ENCODE results near the gene UROD. TPM values are rescaled to one million over a fixed set of nuclear protein-coding genes. Genes with fewer than 3 reads are reported as not detected.

The UROD gene
- polyA plus RNA-seq, 1 donor from 2014 or later, result 96.9 TPM

DNA sequence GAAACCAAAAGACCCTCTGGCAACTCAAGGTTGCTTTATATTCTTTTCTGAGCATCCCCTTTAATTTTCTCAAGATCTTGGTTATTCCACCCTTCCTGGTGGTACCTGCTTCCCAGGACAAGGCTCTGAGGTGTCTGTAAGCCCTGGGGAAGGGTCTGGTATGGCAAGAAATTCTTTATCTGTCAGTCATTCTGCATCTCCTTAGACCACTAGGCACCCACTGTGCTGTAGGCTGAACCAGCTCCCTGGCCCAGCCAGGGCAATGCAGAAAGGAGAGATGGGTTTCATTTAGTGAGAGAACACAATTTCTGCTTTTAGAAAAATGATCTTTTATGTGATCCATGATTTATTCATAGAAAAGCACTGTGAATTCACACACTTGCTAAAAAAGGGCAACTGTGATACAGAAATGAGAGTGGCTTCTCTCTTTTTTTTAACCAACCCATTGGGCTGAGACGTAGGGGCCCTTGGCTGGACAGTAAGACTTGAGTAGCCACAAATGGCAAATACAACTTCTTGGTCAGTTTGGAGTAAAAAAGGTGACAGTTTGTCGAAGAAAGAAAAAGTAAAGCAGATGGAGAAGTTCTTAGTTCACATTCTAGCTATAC, 4.1 kb downstream of the UROD start:
- Histone ChIP-seq H4K20me1 (ENCODE audit: insufficient read depth) (no peaks in the 10 kb centered on the region), H3K9me3 (ENCODE audit: low read length) (no peaks in the 10 kb centered on the region), H2AFZ (ENCODE audit: low read depth, low read length) (no peak overlapping the region), H3K4me3 (ENCODE audit: low read length) (no peak overlapping the region), H3K9ac (ENCODE audit: low read length) (no peak overlapping the region), H3K27ac (ENCODE audit: low read length) (no peak overlapping the region), H3K9me2 (ENCODE audit: insufficient read depth, low read length) (no peaks in the 10 kb centered on the region), H3K27me3 (ENCODE audit: insufficient read depth, low read depth, low read length) (no peaks in the 10 kb centered on the region), H3F3A (ENCODE audit: insufficient read depth, low read length, poor library complexity, severe bottlenecking) (no peaks in the 10 kb centered on the region), H3K79me2 (replicated peaks; ENCODE audit: insufficient read depth, low read length) (peaks cover 8% of the 10 kb centered on the region), H3K4me2 (ENCODE audit: low read length) (no peak overlapping the region), H3K36me3 (ENCODE audit: insufficient read depth, low read length) (no peaks in the 10 kb centered on the region)
- TF ChIP-seq TAF1 (IDR thresholded peaks at IDR 0.05; ENCODE audit: low read depth) (no peak), EZH2 (IDR thresholded peaks at IDR 0.05; ENCODE audit: borderline replicate concordance, insufficient read depth, low read length, poor library complexity, severe bottlenecking) (no peak), RAD21 (conservative IDR thresholded peaks at IDR 0.05) (no peak), SMC3 (conservative IDR thresholded peaks at IDR 0.05; ENCODE audit: poor library complexity) (no peak)
- TF ChIP-seq, protein P1, sequence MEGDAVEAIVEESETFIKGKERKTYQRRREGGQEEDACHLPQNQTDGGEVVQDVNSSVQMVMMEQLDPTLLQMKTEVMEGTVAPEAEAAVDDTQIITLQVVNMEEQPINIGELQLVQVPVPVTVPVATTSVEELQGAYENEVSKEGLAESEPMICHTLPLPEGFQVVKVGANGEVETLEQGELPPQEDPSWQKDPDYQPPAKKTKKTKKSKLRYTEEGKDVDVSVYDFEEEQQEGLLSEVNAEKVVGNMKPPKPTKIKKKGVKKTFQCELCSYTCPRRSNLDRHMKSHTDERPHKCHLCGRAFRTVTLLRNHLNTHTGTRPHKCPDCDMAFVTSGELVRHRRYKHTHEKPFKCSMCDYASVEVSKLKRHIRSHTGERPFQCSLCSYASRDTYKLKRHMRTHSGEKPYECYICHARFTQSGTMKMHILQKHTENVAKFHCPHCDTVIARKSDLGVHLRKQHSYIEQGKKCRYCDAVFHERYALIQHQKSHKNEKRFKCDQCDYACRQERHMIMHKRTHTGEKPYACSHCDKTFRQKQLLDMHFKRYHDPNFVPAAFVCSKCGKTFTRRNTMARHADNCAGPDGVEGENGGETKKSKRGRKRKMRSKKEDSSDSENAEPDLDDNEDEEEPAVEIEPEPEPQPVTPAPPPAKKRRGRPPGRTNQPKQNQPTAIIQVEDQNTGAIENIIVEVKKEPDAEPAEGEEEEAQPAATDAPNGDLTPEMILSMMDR (IDR thresholded peaks at IDR 0.05; ENCODE audit: poor library complexity, severe bottlenecking), result no peak

DNA sequence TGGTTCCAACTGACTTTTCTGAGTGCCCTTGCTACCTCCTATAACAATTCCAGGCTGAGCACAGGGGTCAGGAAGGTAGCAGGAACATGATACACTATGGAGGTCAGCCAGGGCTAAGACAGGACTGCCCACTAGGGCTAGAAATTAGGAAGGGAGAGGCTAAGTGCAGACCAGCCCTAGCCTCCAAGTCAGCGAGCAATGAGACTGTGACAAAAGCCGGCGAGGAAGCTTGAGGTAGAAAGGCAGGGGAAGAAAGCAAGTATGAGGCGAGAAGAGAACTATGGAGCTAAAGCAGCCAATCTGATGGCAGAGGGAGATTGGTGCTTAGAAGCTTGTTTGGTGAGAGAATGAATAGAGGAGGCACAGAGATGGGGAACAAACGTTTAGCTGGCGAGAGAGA, 4.7 kb downstream of the UROD start:
- H2AFZ ChIP-seq (ENCODE audit: low read depth, low read length), result no peak overlapping the region
- no peaks in the 10 kb centered on the region for H3K27me3 ChIP-seq (ENCODE audit: insufficient read depth, low read depth, low read length)
- H3K9me3 ChIP-seq (ENCODE audit: low read length), result no peaks in the 10 kb centered on the region
- no peak overlapping the region for H3K4me2 ChIP-seq (ENCODE audit: low read length)
- no peak overlapping the region for H3K4me3 ChIP-seq (ENCODE audit: low read length)
- no peaks in the 10 kb centered on the region for H3K9me2 ChIP-seq (ENCODE audit: insufficient read depth, low read length)
- no peak overlapping the region for H3K9ac ChIP-seq (ENCODE audit: low read length)
- H4K20me1 ChIP-seq (ENCODE audit: insufficient read depth), result no peaks in the 10 kb centered on the region
- H3K36me3 ChIP-seq (ENCODE audit: insufficient read depth, low read length), result no peaks in the 10 kb centered on the region
- H3K27ac ChIP-seq (ENCODE audit: low read length), result no peak overlapping the region
- H3K79me2 ChIP-seq (replicated peaks; ENCODE audit: insufficient read depth, low read length), result peaks cover 8% of the 10 kb centered on the region
- TF ChIP-seq TAF1 (IDR thresholded peaks at IDR 0.05; ENCODE audit: low read depth) (no peak), POLR2AphosphoS5 (IDR thresholded peaks at IDR 0.05) (no peak), SMC3 (conservative IDR thresholded peaks at IDR 0.05; ENCODE audit: poor library complexity) (no peak), RAD21 (conservative IDR thresholded peaks at IDR 0.05) (no peak), EZH2 (IDR thresholded peaks at IDR 0.05; ENCODE audit: borderline replicate concordance, insufficient read depth, low read length, poor library complexity, severe bottlenecking) (no peak), MXI1 (conservative IDR thresholded peaks at IDR 0.05; ENCODE audit: poor library complexity, severe bottlenecking) (no peak), EP300 (conservative IDR thresholded peaks at IDR 0.05; ENCODE audit: poor library complexity, severe bottlenecking) (no peak)
- TF ChIP-seq, protein P1 (IDR thresholded peaks at IDR 0.05; ENCODE audit: poor library complexity, severe bottlenecking), result no peak
- TF ChIP-seq, protein P2, sequence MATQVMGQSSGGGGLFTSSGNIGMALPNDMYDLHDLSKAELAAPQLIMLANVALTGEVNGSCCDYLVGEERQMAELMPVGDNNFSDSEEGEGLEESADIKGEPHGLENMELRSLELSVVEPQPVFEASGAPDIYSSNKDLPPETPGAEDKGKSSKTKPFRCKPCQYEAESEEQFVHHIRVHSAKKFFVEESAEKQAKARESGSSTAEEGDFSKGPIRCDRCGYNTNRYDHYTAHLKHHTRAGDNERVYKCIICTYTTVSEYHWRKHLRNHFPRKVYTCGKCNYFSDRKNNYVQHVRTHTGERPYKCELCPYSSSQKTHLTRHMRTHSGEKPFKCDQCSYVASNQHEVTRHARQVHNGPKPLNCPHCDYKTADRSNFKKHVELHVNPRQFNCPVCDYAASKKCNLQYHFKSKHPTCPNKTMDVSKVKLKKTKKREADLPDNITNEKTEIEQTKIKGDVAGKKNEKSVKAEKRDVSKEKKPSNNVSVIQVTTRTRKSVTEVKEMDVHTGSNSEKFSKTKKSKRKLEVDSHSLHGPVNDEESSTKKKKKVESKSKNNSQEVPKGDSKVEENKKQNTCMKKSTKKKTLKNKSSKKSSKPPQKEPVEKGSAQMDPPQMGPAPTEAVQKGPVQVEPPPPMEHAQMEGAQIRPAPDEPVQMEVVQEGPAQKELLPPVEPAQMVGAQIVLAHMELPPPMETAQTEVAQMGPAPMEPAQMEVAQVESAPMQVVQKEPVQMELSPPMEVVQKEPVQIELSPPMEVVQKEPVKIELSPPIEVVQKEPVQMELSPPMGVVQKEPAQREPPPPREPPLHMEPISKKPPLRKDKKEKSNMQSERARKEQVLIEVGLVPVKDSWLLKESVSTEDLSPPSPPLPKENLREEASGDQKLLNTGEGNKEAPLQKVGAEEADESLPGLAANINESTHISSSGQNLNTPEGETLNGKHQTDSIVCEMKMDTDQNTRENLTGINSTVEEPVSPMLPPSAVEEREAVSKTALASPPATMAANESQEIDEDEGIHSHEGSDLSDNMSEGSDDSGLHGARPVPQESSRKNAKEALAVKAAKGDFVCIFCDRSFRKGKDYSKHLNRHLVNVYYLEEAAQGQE (IDR thresholded peaks at IDR 0.05; ENCODE audit: borderline replicate concordance), result no peak
- H3F3A ChIP-seq (ENCODE audit: insufficient read depth, low read length, poor library complexity, severe bottlenecking), result no peaks in the 10 kb centered on the region

All from neural cell (in vitro differentiated cells).